ENCODE results near the gene ITGB5.
"Not testable (repeated sequence)": the region's sequence is repeated elsewhere in the genome, so short reads cannot be mapped to it uniquely, and the experiment has no call there.

Gene ITGB5

DNA sequence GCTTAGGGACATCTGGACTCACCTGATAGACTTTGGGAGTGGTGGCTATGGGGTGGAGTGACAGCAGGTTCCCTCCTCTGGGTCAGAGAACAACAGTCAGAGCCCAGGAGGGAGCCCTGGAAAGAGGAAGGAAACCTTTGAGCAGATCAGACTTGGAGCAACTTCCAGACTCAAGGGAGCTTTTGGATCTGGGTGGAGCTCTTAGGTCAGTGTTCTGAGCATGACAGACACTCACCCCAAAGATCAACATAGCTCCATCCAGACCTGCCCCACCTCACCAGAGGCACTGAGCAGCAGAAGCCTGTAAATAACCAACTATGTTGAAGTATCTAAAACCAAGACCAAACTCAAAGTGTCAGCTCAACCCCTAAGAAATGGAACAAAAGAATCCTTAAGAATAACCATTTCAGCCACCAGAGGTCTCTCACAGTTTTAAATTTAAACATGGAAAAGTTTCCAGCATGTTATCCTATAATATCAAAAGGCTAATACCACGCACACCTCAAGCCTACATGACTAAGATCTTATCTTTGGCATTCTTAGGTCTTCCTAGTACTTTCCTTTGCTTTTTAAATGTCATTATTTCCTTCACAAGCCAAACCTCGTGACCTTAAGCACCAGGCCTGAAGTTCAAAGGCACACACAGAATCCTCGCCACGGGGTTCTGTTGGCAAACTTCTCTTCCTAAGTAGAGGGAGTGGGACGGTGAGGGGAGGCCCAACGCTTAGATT lies 100.5 kb downstream of the ITGB5 start:
- no peak for DNase-seq (ENCODE audit: low read depth in 2 of 2)

GRCh38 chr3:124785973-124786372 lies 101.2 kb downstream of the ITGB5 start:
- DNase-seq (ENCODE audit: low read depth in 2 of 2) = no peak

DNA sequence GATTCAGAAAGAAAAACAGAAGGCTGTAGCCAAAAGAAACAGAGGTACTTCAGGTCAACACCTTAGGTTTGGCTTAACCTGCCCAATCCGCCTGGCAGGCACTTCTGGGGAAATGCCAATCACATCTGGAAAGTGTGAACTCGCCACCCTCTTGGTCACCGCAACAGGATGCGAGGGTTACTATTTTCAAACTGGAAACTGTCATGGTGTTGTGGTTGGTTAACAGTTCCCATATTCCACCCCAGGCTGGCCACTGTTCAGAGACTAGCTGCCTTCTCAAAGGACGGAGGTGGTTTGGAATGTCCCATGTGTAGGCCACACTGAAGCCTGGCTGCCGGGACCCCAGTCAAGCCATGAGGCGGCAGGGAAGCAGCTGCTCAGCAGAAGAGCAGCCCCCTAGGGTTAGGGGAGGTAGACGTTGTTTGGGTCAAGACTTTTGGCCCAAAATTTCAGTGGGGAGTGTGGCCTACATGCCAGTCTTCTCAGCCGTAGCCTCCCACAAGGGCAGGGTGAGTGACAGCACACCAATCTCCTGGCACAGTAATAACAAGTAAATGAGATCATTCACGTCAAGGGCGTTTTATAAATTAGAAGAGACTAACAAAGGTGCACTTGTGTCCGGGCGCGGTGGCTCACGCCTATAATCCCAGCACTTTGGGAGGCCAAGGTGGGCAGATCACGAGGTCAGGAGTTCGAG lies 102.3 kb downstream of the ITGB5 start:
- DNase-seq (ENCODE audit: low read depth in 2 of 2) = no peak

DNA sequence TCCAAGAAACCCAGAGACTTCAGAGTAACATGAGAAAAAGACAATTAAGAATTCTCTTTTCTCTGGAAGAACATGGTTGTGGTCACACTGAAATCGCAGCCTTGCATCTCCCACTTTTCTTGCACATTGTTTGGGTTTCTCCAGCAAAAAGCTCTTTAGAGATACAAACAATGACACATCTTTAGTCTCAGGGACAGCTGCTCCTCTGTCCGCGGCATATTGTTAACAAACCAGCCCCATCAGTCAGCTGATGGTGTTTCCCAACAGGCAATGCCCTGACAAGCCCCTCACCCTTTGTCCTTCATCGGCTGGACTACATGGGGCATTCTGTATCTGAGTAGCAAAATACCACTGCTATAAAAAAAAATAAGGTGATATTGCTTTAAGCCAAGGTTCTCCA lies 103.5 kb downstream of the ITGB5 start:
- DNase-seq (ENCODE audit: low read depth in 2 of 2) = no peak

- DNase-seq (ENCODE audit: low read depth in 2 of 2) = not testable (repeated sequence)
Observed at GRCh38 chr3:124782377-124782712, 104.8 kb downstream of the ITGB5 start.

DNA sequence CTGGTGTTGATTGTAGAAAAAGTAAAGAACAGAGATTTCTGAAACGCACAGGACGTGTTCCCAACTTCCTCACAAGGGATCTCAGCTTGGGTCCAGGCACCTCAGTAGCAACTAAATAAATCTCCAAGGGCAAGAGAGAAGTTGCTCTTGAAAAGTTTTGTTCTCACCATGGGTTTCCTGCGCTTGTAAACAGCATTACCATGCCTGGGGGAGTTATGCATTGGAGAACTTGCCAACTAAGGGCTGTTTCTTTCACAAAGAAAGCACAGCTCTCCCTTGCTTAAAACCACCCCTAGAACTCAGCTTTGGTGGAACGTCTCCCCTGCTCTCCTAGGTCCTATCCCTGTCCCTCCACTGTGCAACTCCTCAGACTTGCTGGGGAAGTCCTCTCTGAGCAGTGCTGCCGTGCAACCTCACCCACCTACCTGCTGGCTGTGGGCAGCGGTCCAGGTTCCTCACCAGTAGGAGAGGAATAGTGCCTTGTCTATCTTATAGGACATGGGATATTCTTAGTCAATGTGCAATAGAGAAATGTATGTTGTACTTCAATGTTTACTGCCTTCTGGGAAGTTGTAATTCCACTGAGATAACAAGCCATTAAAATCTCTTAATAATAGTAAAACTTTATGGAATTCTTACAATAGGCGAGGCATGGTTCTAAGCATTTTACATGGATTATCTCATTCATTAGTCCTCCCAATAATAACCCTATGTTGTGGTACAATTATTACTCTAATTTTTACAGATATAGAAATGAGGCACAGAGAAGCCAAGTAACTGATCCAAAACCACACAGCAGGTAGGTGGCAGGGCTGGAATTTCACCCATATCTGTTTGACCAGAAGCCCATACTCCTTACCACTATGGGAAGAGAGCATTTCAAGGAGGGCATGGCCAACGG lies 105.4 kb downstream of the ITGB5 start:
- no peak for DNase-seq (ENCODE audit: low read depth in 2 of 2)

GRCh38 chr3:124780761-124781475 lies 106.2 kb downstream of the ITGB5 start:
- no peak for DNase-seq (ENCODE audit: low read depth in 2 of 2)

- DNase-seq (ENCODE audit: low read depth in 2 of 2) = no peak
Observed at GRCh38 chr3:124780356-124780755, 106.8 kb downstream of the ITGB5 start.

DNA sequence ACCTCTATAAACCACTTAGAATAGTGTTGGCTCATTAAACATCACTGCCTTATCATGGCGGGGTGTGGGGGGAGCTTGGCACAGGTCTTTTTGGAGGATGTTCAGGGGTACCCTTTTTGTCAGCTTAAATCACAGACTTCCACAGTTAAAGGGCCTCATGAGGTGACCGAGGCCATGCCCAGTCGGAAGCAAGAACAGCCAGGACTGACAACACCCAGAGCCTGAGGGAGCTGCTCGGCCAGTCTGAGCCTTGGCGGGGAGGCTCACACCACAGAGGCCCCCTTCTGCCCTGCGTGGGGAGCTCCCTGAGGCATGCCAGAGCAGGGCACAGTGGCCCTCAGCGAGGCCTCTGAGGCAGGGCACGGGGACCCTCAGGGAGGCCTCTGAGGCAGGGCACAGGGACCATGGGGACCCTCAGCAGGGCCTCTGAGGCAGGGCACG lies 107.4 kb downstream of the ITGB5 start:
- no peak for DNase-seq (ENCODE audit: low read depth in 2 of 2)

DNA sequence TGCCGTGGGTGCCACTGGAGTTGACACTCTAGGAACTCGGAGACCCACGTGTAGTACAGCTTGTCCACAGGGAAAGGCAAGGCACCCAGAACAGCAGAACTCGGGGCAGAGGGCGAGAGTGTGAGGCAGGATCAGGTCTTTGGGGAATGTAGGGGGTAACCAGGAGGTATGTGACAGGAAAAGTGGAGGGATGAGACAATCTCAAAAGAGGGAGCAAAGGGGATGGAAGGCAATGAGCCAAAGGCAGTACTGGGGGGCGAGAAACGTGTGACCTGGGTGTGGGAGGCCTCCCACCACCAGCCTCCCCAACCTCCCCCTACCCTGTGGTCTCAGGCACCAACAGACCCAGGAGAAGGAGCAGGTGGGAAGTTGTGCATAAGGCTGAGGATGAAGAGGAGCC lies 108.0 kb downstream of the ITGB5 start:
- DNase-seq (ENCODE audit: low read depth in 2 of 2) = no peak

DNA sequence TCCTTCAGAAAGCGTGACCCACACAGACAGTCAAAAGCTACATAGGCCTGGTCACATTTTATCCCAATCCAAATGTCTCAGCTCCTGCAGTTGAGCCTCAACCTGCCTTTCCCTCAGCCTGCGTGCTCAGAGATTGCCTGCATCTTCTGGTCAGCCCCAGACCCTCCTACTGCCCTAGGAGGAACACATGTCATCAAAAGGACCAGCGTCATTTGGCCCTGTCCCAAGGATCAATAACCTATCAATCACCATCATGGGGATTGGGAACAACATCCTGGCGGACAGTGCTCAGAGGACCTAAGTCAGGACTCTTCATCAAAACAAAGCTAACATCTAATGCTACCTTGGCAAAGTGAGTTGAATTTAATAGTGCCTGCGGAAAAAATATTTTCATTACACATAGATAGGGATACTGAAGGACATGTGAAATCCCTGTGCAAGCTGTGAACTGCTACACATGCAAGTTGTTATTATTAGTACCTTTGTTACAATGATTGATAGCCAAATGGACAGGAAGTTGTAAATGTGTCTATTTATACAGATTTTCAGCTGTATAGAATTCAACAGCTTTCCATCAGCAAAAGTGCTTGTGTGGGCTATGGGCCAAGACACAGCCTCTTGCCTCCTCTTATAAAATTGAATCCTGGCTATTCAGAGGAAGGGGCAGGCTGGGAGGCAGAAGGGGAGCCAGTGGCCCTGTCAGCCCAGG lies 109.2 kb downstream of the ITGB5 start:
- DNase-seq (ENCODE audit: low read depth in 2 of 2) = no peak

GRCh38 chr3:124776856-124777255 lies 110.3 kb downstream of the ITGB5 start:
- no peak for DNase-seq (ENCODE audit: low read depth in 2 of 2)

DNA sequence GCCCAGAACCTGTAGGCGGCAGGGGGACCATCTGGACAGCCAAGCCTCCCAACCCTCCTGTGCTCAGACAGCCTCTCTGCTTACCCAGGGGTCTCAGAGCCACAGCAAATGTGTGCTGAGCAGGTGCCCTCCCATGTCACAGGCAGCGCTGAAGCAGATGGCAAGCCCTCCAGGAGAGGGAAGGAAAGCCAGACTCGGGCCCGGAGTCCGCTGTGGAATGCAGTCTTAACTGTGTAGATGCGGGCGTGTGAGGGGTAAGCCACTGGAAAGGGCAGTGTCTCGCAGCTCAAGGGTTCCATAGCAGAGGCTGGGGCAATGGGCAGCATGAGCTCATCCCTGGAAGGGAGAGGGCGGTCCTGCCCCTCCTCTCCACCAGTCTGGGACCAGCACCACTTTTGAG lies 111.3 kb downstream of the ITGB5 start:
- DNase-seq (ENCODE audit: low read depth in 2 of 2) = no peak

DNA sequence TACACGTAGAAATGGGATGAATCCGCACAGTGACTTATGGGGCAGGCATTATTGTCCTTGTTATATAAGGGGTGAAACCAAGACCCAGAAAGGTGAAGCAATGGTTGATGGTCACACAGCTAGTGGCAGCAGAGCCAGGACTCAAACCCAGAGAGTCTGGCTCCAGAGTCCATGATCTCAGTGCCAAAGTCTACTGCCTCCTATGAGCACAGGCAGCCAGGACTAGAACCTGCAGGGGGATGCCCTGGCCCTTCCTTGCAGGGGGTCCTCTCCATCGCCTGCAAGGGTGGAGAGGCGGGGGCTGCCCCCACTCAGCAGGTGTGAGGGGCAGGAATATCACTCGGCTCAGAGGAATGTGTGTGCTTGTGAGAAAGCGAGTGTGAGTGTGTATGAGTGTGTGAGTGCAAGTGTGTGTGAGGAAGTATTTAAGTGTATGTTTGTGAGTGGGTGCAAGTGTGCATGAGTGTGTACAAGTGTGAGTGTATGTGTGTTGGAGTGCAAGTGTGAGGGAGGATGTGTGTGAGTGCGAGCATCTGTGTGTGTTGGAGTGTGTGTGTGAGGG lies 112.2 kb downstream of the ITGB5 start:
- DNase-seq (ENCODE audit: low read depth in 2 of 2) = no peak

- no peak for DNase-seq (ENCODE audit: low read depth in 2 of 2)
Observed at GRCh38 chr3:124774327-124774718, 112.8 kb downstream of the ITGB5 start.

DNA sequence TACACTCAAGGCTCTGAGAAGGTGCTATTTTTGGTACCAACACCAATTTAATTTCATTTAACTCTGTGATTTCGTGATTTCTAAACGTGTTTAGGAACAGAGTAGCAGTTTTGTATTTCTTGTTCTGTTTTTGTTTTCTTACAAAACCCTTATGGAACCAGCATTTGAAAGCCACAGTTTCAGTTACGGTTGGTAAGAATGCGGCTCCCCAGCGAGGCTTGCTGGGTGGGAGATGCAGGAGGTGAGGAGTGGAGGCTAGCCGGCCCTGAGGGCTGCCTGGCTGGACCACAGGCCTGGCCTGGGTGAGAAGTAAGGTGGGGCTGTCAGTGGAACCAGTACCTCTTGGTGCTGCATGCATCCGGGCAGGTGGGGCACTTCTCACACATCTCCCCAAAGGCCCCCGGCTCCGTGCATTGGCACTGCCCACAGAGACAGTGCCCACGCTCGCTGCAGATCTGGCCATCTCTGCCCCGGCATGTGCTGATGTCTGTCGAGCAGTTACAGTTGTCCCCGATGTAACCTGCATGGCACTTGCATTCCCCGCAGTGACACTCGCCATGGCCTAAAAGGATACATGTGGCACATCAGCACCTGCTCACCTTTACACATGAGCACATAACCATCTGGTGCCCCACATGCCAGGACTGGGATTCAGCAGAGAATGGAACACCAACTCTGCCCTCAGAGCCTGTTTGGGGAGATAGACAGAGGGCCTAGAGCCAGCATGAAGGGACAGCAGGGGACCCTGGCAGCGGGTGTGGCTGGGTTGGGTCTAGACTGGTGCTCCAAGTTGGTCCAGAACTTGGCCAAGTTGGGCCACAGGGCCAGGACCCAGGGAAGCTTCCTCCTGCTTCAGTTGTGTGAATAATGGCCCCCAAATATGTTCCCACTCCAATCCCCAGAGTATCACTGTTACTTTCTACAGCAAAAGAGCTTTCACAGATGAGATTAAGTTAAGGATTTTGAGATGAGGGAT lies 113.5 kb downstream of the ITGB5 start:
- DNase-seq (ENCODE audit: low read depth in 2 of 2) = no peak

- no peak for DNase-seq (ENCODE audit: low read depth in 2 of 2)
Observed at GRCh38 chr3:124772081-124772831, 114.9 kb downstream of the ITGB5 start.

- DNase-seq (ENCODE audit: low read depth in 2 of 2) = no peak
Observed at GRCh38 chr3:124771083-124771445, 116.1 kb downstream of the ITGB5 start.
